H1 (cell line): ENCODE measurements around the gene HSPB1. TPM values are rescaled to one million over a fixed set of nuclear protein-coding genes. Genes with fewer than 3 reads are reported as not detected.

Experiments
- CTCF ChIA-PET: fragments of 300-600 bp; sonication (Branson Sonifier 250); formaldehyde crosslinking; loops from one replicate; lab custom pipeline; 2021; ENCODE audit not compliant: partially characterized antibody; lab: Charles Lee
- POLR2A ChIA-PET: fragments of 300-600 bp; sonication (Branson Sonifier 250); formaldehyde crosslinking; loops from one replicate; lab custom pipeline; 2021; ENCODE audit warnings: inconsistent platforms; ENCODE audit not compliant: partially characterized antibody; lab: Charles Lee
- DNase-seq, 2 experiments: peaks; one replicate each; pipeline versions ENCODE4 v3.0.0 to v3.0.0-alpha.2; 2010 to 2022; ENCODE audit warnings: low spot score in 2 of 2, low read depth in 1 of 2, mixed read lengths in 1 of 2
- FAIRE-seq: peaks from 2 replicates; lab custom pipeline; 2011; peaks lifted over from hg19 to GRCh38; lab: Jason Lieb, UNC
- H2AFZ ChIP-seq: 2 replicates; pipeline ENCODE4 v1.8.1; 2012; ENCODE audit warnings: low read length, inconsistent platforms
- H2AK5ac ChIP-seq: 2 replicates; pipeline ENCODE4 v1.6.1; 2013; ENCODE audit warnings: low read depth, low read length
- H2BK120ac ChIP-seq: replicated peaks from 2 replicates; pipeline ENCODE3; 2013; ENCODE audit warnings: low read depth, low read length, inconsistent platforms
- H2BK12ac ChIP-seq: 2 replicates; pipeline ENCODE4 v1.6.1; 2013; ENCODE audit warnings: low read depth, low read length
- H2BK15ac ChIP-seq: 2 replicates; pipeline ENCODE4 v1.6.1; 2013; ENCODE audit warnings: low read length
- H2BK20ac ChIP-seq: 2 replicates; pipeline ENCODE4 v1.6.1; 2013; ENCODE audit warnings: low read length
- H2BK5ac ChIP-seq: 2 replicates; pipeline ENCODE4 v1.6.1; 2013; ENCODE audit warnings: low read depth, low read length
- H3K14ac ChIP-seq: 2 replicates; pipeline ENCODE4 v1.6.1; 2013; ENCODE audit warnings: inconsistent platforms; ENCODE audit not compliant: insufficient read length
- H3K18ac ChIP-seq: 2 replicates; pipeline ENCODE4 v1.6.1; 2013; ENCODE audit warnings: low read length; ENCODE audit errors: extremely low read depth
- H3K23ac ChIP-seq: 2 replicates; pipeline ENCODE4 v1.6.1; 2013; ENCODE audit warnings: inconsistent platforms; ENCODE audit not compliant: insufficient read length
- H3K23me2 ChIP-seq: 2 replicates; pipeline ENCODE4 v1.6.1; 2013; ENCODE audit warnings: low read depth, low read length
- H3K27ac ChIP-seq: 2 replicates; pipeline ENCODE4 v1.6.1; 2011; ENCODE audit warnings: low read depth, low read length, inconsistent platforms
- H3K27me3 ChIP-seq, 4 experiments: replicated peaks in 1 of 4; 1 replicate in 1 of 4; 2 replicates in 3 of 4; pipeline versions ENCODE4 v1.6.1 to v1.8.1; 2011 to 2013; ENCODE audit warnings: low read length in 3 of 4, mild to moderate bottlenecking in 3 of 4, inconsistent platforms in 2 of 4, mixed read lengths in 2 of 4, moderate library complexity in 1 of 4; ENCODE audit not compliant: control insufficient read depth in 3 of 4, insufficient read depth in 3 of 4; ENCODE audit errors: extremely low read depth in 1 of 4
- H3K36me3 ChIP-seq, 4 experiments: 2 replicates each; pipeline versions ENCODE4 v1.6.1 to v1.8.1; 2011 to 2013; ENCODE audit warnings: mild to moderate bottlenecking in 4 of 4, low read length in 3 of 4, moderate library complexity in 2 of 4, control low read depth in 1 of 4, inconsistent platforms in 1 of 4; ENCODE audit not compliant: insufficient read depth in 4 of 4, control insufficient read depth in 2 of 4
- H3K4ac ChIP-seq: replicated peaks from 2 replicates; pipeline ENCODE3; 2013; ENCODE audit warnings: low read length, low read depth, mixed read lengths, inconsistent platforms; ENCODE audit not compliant: insufficient read length
- H3K4me1 ChIP-seq, 4 experiments: replicated peaks in 1 of 4; 1 replicate in 1 of 4; 2 replicates in 3 of 4; pipeline versions ENCODE4 v1.6.1 to v1.8.1; 2011 to 2013; ENCODE audit warnings: low read length in 3 of 4, inconsistent platforms in 2 of 4, mixed read lengths in 1 of 4; ENCODE audit not compliant: insufficient read depth in 4 of 4, control insufficient read depth in 3 of 4
- H3K4me2 ChIP-seq, 2 experiments: 2 replicates each; pipeline versions ENCODE4 v1.6.1 to v1.8.1; 2011 to 2013; ENCODE audit warnings: low read depth in 2 of 2, low read length in 2 of 2, control low read depth in 1 of 2, inconsistent platforms in 1 of 2, mild to moderate bottlenecking in 1 of 2; ENCODE audit not compliant: insufficient read depth in 1 of 2
- H3K4me3 ChIP-seq, 4 experiments: fragments of 200-600, 300-600 bp in 1 of 4; sonication (generic), shearing (Covaris generic), sonication (Bioruptor Twin) in 1 of 4; 2 replicates each; pipeline versions ENCODE4 v1.5.1 to v1.8.1; 2011 to 2016; ENCODE audit warnings: low read length in 4 of 4, low read depth in 3 of 4, control low read depth in 2 of 4, inconsistent platforms in 2 of 4, mild to moderate bottlenecking in 2 of 4, mixed read lengths in 1 of 4, moderate library complexity in 1 of 4; ENCODE audit not compliant: insufficient read depth in 2 of 4; ENCODE audit errors: extremely low read depth in 1 of 4
- H3K56ac ChIP-seq: replicated peaks from 2 replicates; pipeline ENCODE3; 2013; ENCODE audit warnings: low read depth, mild to moderate bottlenecking, mixed read lengths, low read length, inconsistent platforms; ENCODE audit not compliant: insufficient read length
- H3K79me1 ChIP-seq: 2 replicates; pipeline ENCODE4 v1.6.1; 2013; ENCODE audit warnings: low read depth, low read length, control low read depth
- H3K79me2 ChIP-seq, 2 experiments: 2 replicates each; pipeline versions ENCODE4 v1.6.1 to v1.8.1; 2012 to 2013; ENCODE audit warnings: low read length in 2 of 2, mild to moderate bottlenecking in 2 of 2, inconsistent platforms in 1 of 2; ENCODE audit not compliant: insufficient read depth in 2 of 2, control insufficient read depth in 1 of 2
- H3K9ac ChIP-seq, 4 experiments: replicated peaks in 1 of 4; 1 replicate in 1 of 4; 2 replicates in 3 of 4; pipeline versions ENCODE4 v1.6.1 to v1.8.1; 2011 to 2013; ENCODE audit warnings: low read depth in 3 of 4, low read length in 3 of 4, control low read depth in 2 of 4, mild to moderate bottlenecking in 2 of 4, moderate library complexity in 2 of 4, inconsistent platforms in 1 of 4; ENCODE audit errors: extremely low read depth in 1 of 4
- H3K9me3 ChIP-seq, 2 experiments: 2 replicates each; pipeline versions ENCODE4 v1.6.1 to v1.8.1; 2012 to 2013; ENCODE audit warnings: mild to moderate bottlenecking in 2 of 2, moderate library complexity in 2 of 2, control low read depth in 1 of 2, inconsistent platforms in 1 of 2, low read depth in 1 of 2, low read length in 1 of 2, mixed read lengths in 1 of 2; ENCODE audit not compliant: insufficient read depth in 2 of 2
- H4K20me1 ChIP-seq, 2 experiments: replicated peaks in 1 of 2; 2 replicates each; pipeline versions ENCODE3 to v1.8.1; 2011 to 2013; ENCODE audit warnings: inconsistent platforms in 2 of 2, low read length in 2 of 2, mild to moderate bottlenecking in 1 of 2; ENCODE audit not compliant: insufficient read depth in 2 of 2, control insufficient read depth in 1 of 2
- H4K5ac ChIP-seq: 2 replicates; pipeline ENCODE4 v1.6.1; 2013; ENCODE audit warnings: low read length, low read depth, mixed read lengths, inconsistent platforms; ENCODE audit not compliant: insufficient read length
- H4K8ac ChIP-seq: 2 replicates; pipeline ENCODE4 v1.8.0; 2013; ENCODE audit warnings: mild to moderate bottlenecking, moderate library complexity, low read length, inconsistent platforms; ENCODE audit not compliant: insufficient read depth; ENCODE audit errors: extremely low read depth
- H4K91ac ChIP-seq: replicated peaks from 2 replicates; pipeline ENCODE3; 2013; ENCODE audit warnings: low read length, mixed read lengths, inconsistent platforms; ENCODE audit not compliant: insufficient read length
- CBX5 ChIP-seq: fragments of 300-800, 300-1000 bp; sonication (generic); IDR thresholded peaks from 2 replicates; pipeline ENCODE4 v1.7.1; 2016; ENCODE audit warnings: antibody characterized with exemption, low read length, low read depth
- JUN ChIP-seq: IDR thresholded peaks from 2 replicates; pipeline ENCODE4 v1.6.1; 2011; ENCODE audit warnings: low read depth, mild to moderate bottlenecking, improper control_type of control experiment, low read length
- SAP30 ChIP-seq: fragments of 300-600 bp; sonication (generic); IDR thresholded peaks from 2 replicates; pipeline ENCODE4 v1.7.1; 2012; ENCODE audit warnings: low read length, moderate library complexity, mild to moderate bottlenecking, inconsistent platforms; ENCODE audit not compliant: insufficient read depth, insufficient replicate concordance
- SP1 ChIP-seq: IDR thresholded peaks from 2 replicates; pipeline ENCODE4 v1.6.1; 2011; ENCODE audit warnings: low read depth, low read length
- WGBS, 2 experiments: shearing (Covaris generic) in 1 of 2; methylation state at CpG; one replicate each; pipeline versions ENCODE4 v1.1.6 to v1.1.7; 2013 to 2015; ENCODE audit warnings: low lambda C conversion rate in 2 of 2, mixed read lengths in 2 of 2, inconsistent platforms in 1 of 2, low coverage in 1 of 2, missing lambda C conversion rate in 1 of 2; ENCODE audit not compliant: insufficient replicate concordance in 2 of 2, insufficient coverage in 1 of 2, insufficient read length in 1 of 2; ENCODE audit errors: extremely low coverage in 1 of 2, missing lambda C conversion rate in 1 of 2; 5-methylcytosine and 5-hydroxymethylcytosine counted together
- polyA plus RNA-seq, 7 experiments: library from polyadenylated mRNA; depleted of rRNA in 3 of 7; stranded (reverse) in 5 of 7; unstranded in 2 of 7; fragments of >200 nt in 5 of 7; fragments of 200-250 nt in 2 of 7; gene quantifications; 1 replicate in 5 of 7; 2 replicates in 1 of 7; 4 replicates in 1 of 7; pipeline versions ENCODE4 v1.2.1 to v1.2.3, GENCODE V29; 2011 to 2013; ENCODE audit warnings: missing spikeins in 2 of 7, mixed read lengths in 2 of 7
- total RNA-seq: library from RNA; stranded (reverse); fragmentation: NEBNext Ultra II Directional; extraction: Animal tissue kit (Norgen Biotek cat#: 25700); gene quantifications from 2 replicates; pipeline ENCODE4 v1.2.1, GENCODE V29; 2021

The HSPB1 gene
- total and polyA plus RNA-seq, 2 of the 8 experiments (the other 6 are each of a cell fraction or from before 2014, with no cell fraction given), result 165 to 254 TPM

- ChIA-PET CTCF (interaction anchor here (0.7 to 2.9 kb wide), 9 partner anchors 9 to 78 kb away, joined by 3 to 15 read pairs (median 3); partner anchors contain the start of gene SRRM3), POLR2A (interaction anchor here (0.6 to 4.7 kb wide), 6 partner anchors 10 to 122 kb away, joined by 3 to 22 read pairs (median 3); no protein-coding TSS in a partner anchor)
- Histone ChIP-seq H3K4me3 (no peak overlapping the region), H3K14ac (no peak overlapping the region), H3K27me3 (peaks cover 8 to 30% (median 16%) of the 10 kb centered on the region in 4 experiments), H3K56ac (no peak overlapping the region), H2BK5ac (no peak overlapping the region; the same call in 1 of the 2 replicates), H3K23ac (no peak overlapping the region), H3K23me2 (peaks cover 17% of the 10 kb centered on the region), H2BK20ac (no peak overlapping the region; the same call in 1 of the 2 replicates), H3K9me3 (no peaks in the 10 kb centered on the region), H4K91ac (no peak overlapping the region), H3K79me1 (peaks cover 2% of the 10 kb centered on the region; the same call in 1 of the 2 replicates), H4K20me1 (peaks cover 0 to under 1% of the 10 kb centered on the region in 2 experiments), H4K5ac (no peak overlapping the region), H3K9ac (no peak overlapping the region), H2BK15ac (no peak overlapping the region), H2AK5ac (peak overlapping the region; percentile 69; the same call in 1 of the 2 replicates), H3K4me2 (no peak overlapping the region), H3K79me2 (no peaks in the 10 kb centered on the region), H3K18ac (no peak overlapping the region), H4K8ac (no peak overlapping the region), H3K4ac (no peak overlapping the region), H2AFZ (no peak overlapping the region), H3K36me3 (no peaks in the 10 kb centered on the region), H2BK12ac (peak overlapping the region; percentile 80; the same call in 1 of the 2 replicates), H2BK120ac (no peak overlapping the region), H3K4me1 (peaks cover 0 to 14% (median 5%) of the 10 kb centered on the region in 4 experiments; a peak in 6 of 7 replicates), H3K27ac (no peak overlapping the region)
- WGBS, 2 experiments, result 100% methylated on average over 1 of the region's 1 CpG; no CpG with 5 or more reads in 1 of the 2 experiments
- DNase-seq, result no peak
- peak; percentile 50 for FAIRE-seq
- peak; percentile 55; the same call in 1 of the 2 replicates for TF ChIP-seq SP1
- TF ChIP-seq CBX5, result no peak
- TF ChIP-seq SAP30, result no peak
- TF ChIP-seq JUN, result no peak
Observed at GRCh38 chr7:76278540-76278939, 23.9 kb upstream of the HSPB1 start.
